H1 (cell line): ENCODE data around the gene MYBPC2. TPM values are rescaled to one million over a fixed set of nuclear protein-coding genes. Genes with fewer than 3 reads are reported as not detected.

ENCODE experiments used
- CTCF ChIA-PET: fragments of 300-600 bp; sonication (Branson Sonifier 250); formaldehyde crosslinking; loops from one replicate; lab custom pipeline; 2021; ENCODE audit not compliant: partially characterized antibody; lab: Charles Lee
- POLR2A ChIA-PET: fragments of 300-600 bp; sonication (Branson Sonifier 250); formaldehyde crosslinking; loops from one replicate; lab custom pipeline; 2021; ENCODE audit warnings: inconsistent platforms; ENCODE audit not compliant: partially characterized antibody; lab: Charles Lee
- DNase-seq, 2 experiments: peaks; one replicate each; pipeline versions ENCODE4 v3.0.0 to v3.0.0-alpha.2; 2010 to 2022; ENCODE audit warnings: low spot score in 2 of 2, low read depth in 1 of 2, mixed read lengths in 1 of 2
- FAIRE-seq: peaks from 2 replicates; lab custom pipeline; 2011; peaks lifted over from hg19 to GRCh38; lab: Jason Lieb, UNC
- H2AFZ ChIP-seq: 2 replicates; pipeline ENCODE4 v1.8.1; 2012; ENCODE audit warnings: low read length, inconsistent platforms
- H2AK5ac ChIP-seq: 2 replicates; pipeline ENCODE4 v1.6.1; 2013; ENCODE audit warnings: low read depth, low read length
- H2BK120ac ChIP-seq: replicated peaks from 2 replicates; pipeline ENCODE3; 2013; ENCODE audit warnings: low read depth, low read length, inconsistent platforms
- H2BK12ac ChIP-seq: 2 replicates; pipeline ENCODE4 v1.6.1; 2013; ENCODE audit warnings: low read depth, low read length
- H2BK15ac ChIP-seq: 2 replicates; pipeline ENCODE4 v1.6.1; 2013; ENCODE audit warnings: low read length
- H2BK20ac ChIP-seq: 2 replicates; pipeline ENCODE4 v1.6.1; 2013; ENCODE audit warnings: low read length
- H2BK5ac ChIP-seq: 2 replicates; pipeline ENCODE4 v1.6.1; 2013; ENCODE audit warnings: low read depth, low read length
- H3K14ac ChIP-seq: 2 replicates; pipeline ENCODE4 v1.6.1; 2013; ENCODE audit warnings: inconsistent platforms; ENCODE audit not compliant: insufficient read length
- H3K18ac ChIP-seq: 2 replicates; pipeline ENCODE4 v1.6.1; 2013; ENCODE audit warnings: low read length; ENCODE audit errors: extremely low read depth
- H3K23ac ChIP-seq: 2 replicates; pipeline ENCODE4 v1.6.1; 2013; ENCODE audit warnings: inconsistent platforms; ENCODE audit not compliant: insufficient read length
- H3K23me2 ChIP-seq: 2 replicates; pipeline ENCODE4 v1.6.1; 2013; ENCODE audit warnings: low read depth, low read length
- H3K27ac ChIP-seq: 2 replicates; pipeline ENCODE4 v1.6.1; 2011; ENCODE audit warnings: low read depth, low read length, inconsistent platforms
- H3K27me3 ChIP-seq, 4 experiments: replicated peaks in 1 of 4; 1 replicate in 1 of 4; 2 replicates in 3 of 4; pipeline versions ENCODE4 v1.6.1 to v1.8.1; 2011 to 2013; ENCODE audit warnings: low read length in 3 of 4, mild to moderate bottlenecking in 3 of 4, inconsistent platforms in 2 of 4, mixed read lengths in 2 of 4, moderate library complexity in 1 of 4; ENCODE audit not compliant: control insufficient read depth in 3 of 4, insufficient read depth in 3 of 4; ENCODE audit errors: extremely low read depth in 1 of 4
- H3K36me3 ChIP-seq, 4 experiments: 2 replicates each; pipeline versions ENCODE4 v1.6.1 to v1.8.1; 2011 to 2013; ENCODE audit warnings: mild to moderate bottlenecking in 4 of 4, low read length in 3 of 4, moderate library complexity in 2 of 4, control low read depth in 1 of 4, inconsistent platforms in 1 of 4; ENCODE audit not compliant: insufficient read depth in 4 of 4, control insufficient read depth in 2 of 4
- H3K4ac ChIP-seq: replicated peaks from 2 replicates; pipeline ENCODE3; 2013; ENCODE audit warnings: low read length, low read depth, mixed read lengths, inconsistent platforms; ENCODE audit not compliant: insufficient read length
- H3K4me1 ChIP-seq, 4 experiments: replicated peaks in 1 of 4; 1 replicate in 1 of 4; 2 replicates in 3 of 4; pipeline versions ENCODE4 v1.6.1 to v1.8.1; 2011 to 2013; ENCODE audit warnings: low read length in 3 of 4, inconsistent platforms in 2 of 4, mixed read lengths in 1 of 4; ENCODE audit not compliant: insufficient read depth in 4 of 4, control insufficient read depth in 3 of 4
- H3K4me2 ChIP-seq, 2 experiments: 2 replicates each; pipeline versions ENCODE4 v1.6.1 to v1.8.1; 2011 to 2013; ENCODE audit warnings: low read depth in 2 of 2, low read length in 2 of 2, control low read depth in 1 of 2, inconsistent platforms in 1 of 2, mild to moderate bottlenecking in 1 of 2; ENCODE audit not compliant: insufficient read depth in 1 of 2
- H3K4me3 ChIP-seq, 4 experiments: fragments of 200-600, 300-600 bp in 1 of 4; sonication (generic), shearing (Covaris generic), sonication (Bioruptor Twin) in 1 of 4; 2 replicates each; pipeline versions ENCODE4 v1.5.1 to v1.8.1; 2011 to 2016; ENCODE audit warnings: low read length in 4 of 4, low read depth in 3 of 4, control low read depth in 2 of 4, inconsistent platforms in 2 of 4, mild to moderate bottlenecking in 2 of 4, mixed read lengths in 1 of 4, moderate library complexity in 1 of 4; ENCODE audit not compliant: insufficient read depth in 2 of 4; ENCODE audit errors: extremely low read depth in 1 of 4
- H3K56ac ChIP-seq: replicated peaks from 2 replicates; pipeline ENCODE3; 2013; ENCODE audit warnings: low read depth, mild to moderate bottlenecking, mixed read lengths, low read length, inconsistent platforms; ENCODE audit not compliant: insufficient read length
- H3K79me1 ChIP-seq: 2 replicates; pipeline ENCODE4 v1.6.1; 2013; ENCODE audit warnings: low read depth, low read length, control low read depth
- H3K79me2 ChIP-seq, 2 experiments: 2 replicates each; pipeline versions ENCODE4 v1.6.1 to v1.8.1; 2012 to 2013; ENCODE audit warnings: low read length in 2 of 2, mild to moderate bottlenecking in 2 of 2, inconsistent platforms in 1 of 2; ENCODE audit not compliant: insufficient read depth in 2 of 2, control insufficient read depth in 1 of 2
- H3K9ac ChIP-seq, 4 experiments: replicated peaks in 1 of 4; 1 replicate in 1 of 4; 2 replicates in 3 of 4; pipeline versions ENCODE4 v1.6.1 to v1.8.1; 2011 to 2013; ENCODE audit warnings: low read depth in 3 of 4, low read length in 3 of 4, control low read depth in 2 of 4, mild to moderate bottlenecking in 2 of 4, moderate library complexity in 2 of 4, inconsistent platforms in 1 of 4; ENCODE audit errors: extremely low read depth in 1 of 4
- H3K9me3 ChIP-seq, 2 experiments: 2 replicates each; pipeline versions ENCODE4 v1.6.1 to v1.8.1; 2012 to 2013; ENCODE audit warnings: mild to moderate bottlenecking in 2 of 2, moderate library complexity in 2 of 2, control low read depth in 1 of 2, inconsistent platforms in 1 of 2, low read depth in 1 of 2, low read length in 1 of 2, mixed read lengths in 1 of 2; ENCODE audit not compliant: insufficient read depth in 2 of 2
- H4K20me1 ChIP-seq, 2 experiments: replicated peaks in 1 of 2; 2 replicates each; pipeline versions ENCODE3 to v1.8.1; 2011 to 2013; ENCODE audit warnings: inconsistent platforms in 2 of 2, low read length in 2 of 2, mild to moderate bottlenecking in 1 of 2; ENCODE audit not compliant: insufficient read depth in 2 of 2, control insufficient read depth in 1 of 2
- H4K5ac ChIP-seq: 2 replicates; pipeline ENCODE4 v1.6.1; 2013; ENCODE audit warnings: low read length, low read depth, mixed read lengths, inconsistent platforms; ENCODE audit not compliant: insufficient read length
- H4K8ac ChIP-seq: 2 replicates; pipeline ENCODE4 v1.8.0; 2013; ENCODE audit warnings: mild to moderate bottlenecking, moderate library complexity, low read length, inconsistent platforms; ENCODE audit not compliant: insufficient read depth; ENCODE audit errors: extremely low read depth
- H4K91ac ChIP-seq: replicated peaks from 2 replicates; pipeline ENCODE3; 2013; ENCODE audit warnings: low read length, mixed read lengths, inconsistent platforms; ENCODE audit not compliant: insufficient read length
- ASH2L ChIP-seq: fragments of 200-600, 300-600 bp; sonication (generic); IDR thresholded peaks from one replicate; pipeline ENCODE4 v1.7.1; 2017; ENCODE audit warnings: low read length
- BACH1 ChIP-seq: IDR thresholded peaks from 2 replicates; pipeline ENCODE4 v1.6.1; 2012; ENCODE audit warnings: low read length, improper control_type of control experiment
- CTBP2 ChIP-seq: IDR thresholded peaks from 2 replicates; pipeline ENCODE4 v1.7.0; 2011; ENCODE audit warnings: borderline replicate concordance, mild to moderate bottlenecking, moderate library complexity, mixed read lengths, low read length; ENCODE audit not compliant: insufficient read depth, insufficient read length
- CTCF ChIP-seq, 3 experiments: IDR thresholded peaks; 1 replicate in 2 of 3; 2 replicates in 1 of 3; pipeline versions ENCODE4 v1.5.1 to v1.6.1; 2011; ENCODE audit warnings: low read length in 3 of 3, mild to moderate bottlenecking in 3 of 3, inconsistent platforms in 2 of 3, low read depth in 1 of 3, moderate library complexity in 1 of 3; ENCODE audit not compliant: insufficient read depth in 1 of 3; ENCODE audit errors: control extremely low read depth in 1 of 3
- GTF2F1 ChIP-seq: IDR thresholded peaks from 2 replicates; pipeline ENCODE4 v1.6.1; 2012; ENCODE audit warnings: low read depth, low read length, improper control_type of control experiment, borderline replicate concordance
- JUND ChIP-seq: IDR thresholded peaks from 2 replicates; pipeline ENCODE4 v1.6.1; 2011; ENCODE audit warnings: mild to moderate bottlenecking, improper control_type of control experiment, low read length
- POLR2AphosphoS5 ChIP-seq: IDR thresholded peaks from 2 replicates; pipeline ENCODE4 v1.6.1; 2011; ENCODE audit warnings: low read depth, low read length
- SIX5 ChIP-seq: IDR thresholded peaks from 2 replicates; pipeline ENCODE4 v1.6.1; 2011; ENCODE audit warnings: mild to moderate bottlenecking, low read depth, low read length
- TBP ChIP-seq: IDR thresholded peaks from 2 replicates; pipeline ENCODE4 v1.6.1; 2011; ENCODE audit warnings: low read depth, low read length, improper control_type of control experiment
- YY1 ChIP-seq: IDR thresholded peaks from 2 replicates; pipeline ENCODE4 v1.6.1; 2011; ENCODE audit warnings: low read depth, mild to moderate bottlenecking, low read length
- WGBS, 2 experiments: shearing (Covaris generic) in 1 of 2; methylation state at CpG; one replicate each; pipeline versions ENCODE4 v1.1.6 to v1.1.7; 2013 to 2015; ENCODE audit warnings: low lambda C conversion rate in 2 of 2, mixed read lengths in 2 of 2, inconsistent platforms in 1 of 2, low coverage in 1 of 2, missing lambda C conversion rate in 1 of 2; ENCODE audit not compliant: insufficient replicate concordance in 2 of 2, insufficient coverage in 1 of 2, insufficient read length in 1 of 2; ENCODE audit errors: extremely low coverage in 1 of 2, missing lambda C conversion rate in 1 of 2; 5-methylcytosine and 5-hydroxymethylcytosine counted together
- polyA plus RNA-seq, 7 experiments: library from polyadenylated mRNA; depleted of rRNA in 3 of 7; stranded (reverse) in 5 of 7; unstranded in 2 of 7; fragments of >200 nt in 5 of 7; fragments of 200-250 nt in 2 of 7; gene quantifications; 1 replicate in 5 of 7; 2 replicates in 1 of 7; 4 replicates in 1 of 7; pipeline versions ENCODE4 v1.2.1 to v1.2.3, GENCODE V29; 2011 to 2013; ENCODE audit warnings: missing spikeins in 2 of 7, mixed read lengths in 2 of 7
- total RNA-seq: library from RNA; stranded (reverse); fragmentation: NEBNext Ultra II Directional; extraction: Animal tissue kit (Norgen Biotek cat#: 25700); gene quantifications from 2 replicates; pipeline ENCODE4 v1.2.1, GENCODE V29; 2021

The MYBPC2 gene
- total and polyA plus RNA-seq, 2 of the 8 experiments (the other 6 are each of a cell fraction or from before 2014, with no cell fraction given): 1.8 to 3.1 TPM

GRCh38 chr19:50500060-50500752 is 67.5 kb downstream of the MYBPC2 start:
- Histone ChIP-seq H3K4ac (no peak overlapping the region), H3K14ac (no peak overlapping the region), H2BK120ac (no peak overlapping the region), H3K56ac (no peak overlapping the region), H3K4me2 (peak overlapping the region; percentile 65 to 66), H3K4me3 (peak overlapping the region in 3 of 4 experiments; percentile 11 to 53 (median 26); a peak in 7 of 8 replicates), H3K9ac (no peak overlapping the region), H4K20me1 (no peaks in the 10 kb centered on the region), H3K23ac (no peak overlapping the region), H3K79me2 (no peaks in the 10 kb centered on the region), H3K79me1 (no peaks in the 10 kb centered on the region), H3K27me3 (peaks cover 1 to 41% (median 36%) of the 10 kb centered on the region in 4 experiments), H3K4me1 (peaks cover 0 to 9% (median 3%) of the 10 kb centered on the region in 4 experiments; a peak in 5 of 7 replicates), H3K18ac (no peak overlapping the region), H3K9me3 (no peaks in the 10 kb centered on the region), H3K23me2 (peaks cover 3% of the 10 kb centered on the region; the same call in 1 of the 2 replicates), H2BK15ac (no peak overlapping the region), H2BK12ac (0 out of 2 replicates have a peak overlapping the region, but pooled peaks have one; percentile 50), H3K27ac (no peak overlapping the region), H2BK5ac (no peak overlapping the region), H2AFZ (no peak overlapping the region; the same call in 1 of the 2 replicates), H3K36me3 (no peaks in the 10 kb centered on the region), H4K91ac (no peak overlapping the region), H4K8ac (no peak overlapping the region; the same call in 1 of the 2 replicates), H2BK20ac (no peak overlapping the region), H4K5ac (no peak overlapping the region), H2AK5ac (no peak overlapping the region)
- WGBS, 2 experiments: 6% methylated on average over 19 of the region's 27 CpGs; no CpG with 5 or more reads in 1 of the 2 experiments
- CTCF ChIA-PET: interaction anchor here (0.7 to 2.4 kb wide), 6 partner anchors 11 to 282 kb away, joined by 3 to 7 read pairs (median 4); partner anchors contain the start of gene JOSD2
- DNase-seq (peak in 1 of 2 experiments; percentile 74), FAIRE-seq (no peak)
- POLR2A ChIA-PET: interaction anchor here (0.6 to 1.7 kb wide), 6 partner anchors 9 to 1354 kb away, joined by 3 to 9 read pairs (median 3); partner anchors contain the start of gene JOSD2
- peak; percentile 40 for TF ChIP-seq ASH2L
- TF ChIP-seq GTF2F1: no peak
- peak; percentile 16 to 44 (median 30); a peak in 3 of 4 replicates for TF ChIP-seq CTCF (IDR thresholded peaks at IDR 0.05; ENCODE audit: control extremely low read depth in 1 of 3, insufficient read depth in 1 of 3, low read depth in 1 of 3, low read length in 3 of 3)
- TF ChIP-seq JUND: 0 out of 2 replicates have a peak, but pooled peaks have one; percentile 41
- no peak for TF ChIP-seq TBP
- TF ChIP-seq CTBP2: no peak
- no peak for TF ChIP-seq SIX5
- no peak for TF ChIP-seq BACH1
- no peak for TF ChIP-seq YY1
- no peak for TF ChIP-seq POLR2AphosphoS5
